IgD-negative memory B cell (primary cell): ENCODE results near the gene GXYLT1. TPM values are rescaled to one million over a fixed set of nuclear protein-coding genes. Genes with fewer than 3 reads are reported as not detected.
"Not testable (repeated sequence)": the region's sequence is repeated elsewhere in the genome, so short reads cannot be mapped to it uniquely, and the experiment has no call there.

Source experiments
- H3K27ac Mint-ChIP-seq, 3 donors: one replicate each; pipeline ENCODE4 v1.8.0; 2020 to 2022; ENCODE audit warnings: mild to moderate bottlenecking in 3 of 3, mixed read lengths in 3 of 3, moderate library complexity in 1 of 3
- H3K27me3 Mint-ChIP-seq: one replicate; pipeline ENCODE4 v1.8.0; 2021; ENCODE audit warnings: mixed read lengths
- H3K36me3 Mint-ChIP-seq: one replicate; pipeline ENCODE4 v1.8.0; 2020; ENCODE audit warnings: mild to moderate bottlenecking, mixed read lengths
- H3K4me1 Mint-ChIP-seq, 3 donors: one replicate each; pipeline ENCODE4 v1.8.0; 2020 to 2022; ENCODE audit warnings: mixed read lengths in 3 of 3, mild to moderate bottlenecking in 1 of 3
- H3K4me3 Mint-ChIP-seq, 4 donors: one replicate each; pipeline ENCODE4 v1.8.0; 2020 to 2022; ENCODE audit warnings: mild to moderate bottlenecking in 4 of 4, mixed read lengths in 4 of 4, moderate library complexity in 3 of 4
- H3K9me3 Mint-ChIP-seq, 3 donors: one replicate each; pipeline ENCODE4 v1.8.0; 2020 to 2021; ENCODE audit warnings: mixed read lengths in 3 of 3, mild to moderate bottlenecking in 1 of 3
- polyA plus RNA-seq: library from polyadenylated mRNA; unstranded; fragments of 300-500 nt; fragmentation: Illumina TruSeq; gene quantifications from one replicate; pipeline ENCODE4 v1.2.3, GENCODE V29; 2021

The GXYLT1 gene
- polyA plus RNA-seq, 1 donor from 2014 or later = 5.1 TPM

- no peaks in the 10 kb centered on the region for H3K27me3 Mint-ChIP-seq
- no peaks in the 10 kb centered on the region for H3K9me3 Mint-ChIP-seq
- peaks cover 26 to 32% (median 30%) of the 10 kb centered on the region in 3 donors for H3K4me1 Mint-ChIP-seq
- no peak overlapping the region for H3K4me3 Mint-ChIP-seq
- H3K27ac Mint-ChIP-seq = no peak overlapping the region
- no peaks in the 10 kb centered on the region for H3K36me3 Mint-ChIP-seq
These were observed 15.0 kb downstream of the GXYLT1 start for GRCh38 chr12:42129595-42130204.

GRCh38 chr12:42128888-42129287, 15.8 kb downstream of the GXYLT1 start:
- Mint-ChIP-seq H3K9me3 (no peaks in the 10 kb centered on the region), H3K27me3 (no peaks in the 10 kb centered on the region), H3K36me3 (no peaks in the 10 kb centered on the region), H3K4me1 (peaks cover 24 to 30% (median 28%) of the 10 kb centered on the region in 3 donors), H3K4me3 (no peak overlapping the region), H3K27ac (no peak overlapping the region)

GRCh38 chr12:42128327-42128726, 16.3 kb downstream of the GXYLT1 start:
- H3K9me3 Mint-ChIP-seq = no peaks in the 10 kb centered on the region
- H3K27ac Mint-ChIP-seq = peak overlapping the region in 1 of 3 donors; percentile 14
- H3K4me3 Mint-ChIP-seq = no peak overlapping the region
- H3K36me3 Mint-ChIP-seq = no peaks in the 10 kb centered on the region
- peaks cover 21 to 30% (median 26%) of the 10 kb centered on the region in 3 donors for H3K4me1 Mint-ChIP-seq
- H3K27me3 Mint-ChIP-seq = no peaks in the 10 kb centered on the region

- H3K27ac Mint-ChIP-seq = peak overlapping the region in 1 of 3 donors; percentile 19
- H3K4me3 Mint-ChIP-seq = no peak overlapping the region
- no peaks in the 10 kb centered on the region for H3K27me3 Mint-ChIP-seq
- H3K36me3 Mint-ChIP-seq = no peaks in the 10 kb centered on the region
- H3K4me1 Mint-ChIP-seq = peaks cover 18 to 29% (median 24%) of the 10 kb centered on the region in 3 donors
- no peaks in the 10 kb centered on the region for H3K9me3 Mint-ChIP-seq
These were observed 17.7 kb downstream of the GXYLT1 start for GRCh38 chr12:42126963-42127362.

GRCh38 chr12:42125388-42125767, 19.3 kb downstream of the GXYLT1 start:
- Mint-ChIP-seq H3K27ac (no peak overlapping the region), H3K4me1 (peaks cover 15 to 18% (median 16%) of the 10 kb centered on the region in 3 donors), H3K27me3 (no peaks in the 10 kb centered on the region), H3K4me3 (no peak overlapping the region), H3K36me3 (no peaks in the 10 kb centered on the region), H3K9me3 (no peaks in the 10 kb centered on the region)

- Mint-ChIP-seq H3K9me3 (no peaks in the 10 kb centered on the region), H3K36me3 (peaks cover 3% of the 10 kb centered on the region), H3K27me3 (no peaks in the 10 kb centered on the region), H3K4me1 (peaks cover 14 to 15% (median 14%) of the 10 kb centered on the region in 3 donors), H3K4me3 (no peak overlapping the region), H3K27ac (no peak overlapping the region)
These were observed 19.8 kb downstream of the GXYLT1 start for GRCh38 chr12:42124764-42125387.

- H3K27ac Mint-ChIP-seq = no peak overlapping the region
- H3K4me3 Mint-ChIP-seq = no peak overlapping the region
- H3K9me3 Mint-ChIP-seq = peaks cover 0 to 2% (median 0%) of the 10 kb centered on the region in 3 donors
- no peaks in the 10 kb centered on the region for H3K27me3 Mint-ChIP-seq
- peaks cover 13% of the 10 kb centered on the region for H3K36me3 Mint-ChIP-seq
- H3K4me1 Mint-ChIP-seq = peaks cover 7 to 10% (median 10%) of the 10 kb centered on the region in 3 donors
These were observed 25.5 kb downstream of the GXYLT1 start for GRCh38 chr12:42119085-42119633.

GRCh38 chr12:42118136-42118879, 26.4 kb downstream of the GXYLT1 start:
- no peaks in the 10 kb centered on the region for H3K27me3 Mint-ChIP-seq
- peaks cover 17% of the 10 kb centered on the region for H3K36me3 Mint-ChIP-seq
- peaks cover 7 to 12% (median 10%) of the 10 kb centered on the region in 3 donors for H3K4me1 Mint-ChIP-seq
- H3K9me3 Mint-ChIP-seq = peaks cover 0 to 3% (median 0%) of the 10 kb centered on the region in 3 donors
- no peak overlapping the region for H3K27ac Mint-ChIP-seq
- H3K4me3 Mint-ChIP-seq = no peak overlapping the region

GRCh38 chr12:42109031-42109430, 35.6 kb downstream of the GXYLT1 start:
- Mint-ChIP-seq H3K27me3 (no peaks in the 10 kb centered on the region), H3K36me3 (peaks cover 17% of the 10 kb centered on the region), H3K4me1 (peaks cover 0 to 3% (median 2%) of the 10 kb centered on the region in 3 donors), H3K27ac (no peak overlapping the region), H3K9me3 (no peaks in the 10 kb centered on the region), H3K4me3 (no peak overlapping the region)

GRCh38 chr12:42106791-42107190, 37.9 kb downstream of the GXYLT1 start:
- not testable (repeated sequence) for H3K27ac Mint-ChIP-seq, H3K9me3 Mint-ChIP-seq, H3K4me3 Mint-ChIP-seq, H3K4me1 Mint-ChIP-seq, H3K27me3 Mint-ChIP-seq
- peaks cover 10% of the 10 kb centered on the region for H3K36me3 Mint-ChIP-seq

GRCh38 chr12:42104784-42105183, 39.9 kb downstream of the GXYLT1 start:
- no peaks in the 10 kb centered on the region for H3K9me3 Mint-ChIP-seq
- no peak overlapping the region for H3K4me3 Mint-ChIP-seq
- peaks cover 0 to 3% (median 0%) of the 10 kb centered on the region in 3 donors for H3K4me1 Mint-ChIP-seq
- peak overlapping the region in 1 of 3 donors; percentile 31 for H3K27ac Mint-ChIP-seq
- no peaks in the 10 kb centered on the region for H3K27me3 Mint-ChIP-seq
- H3K36me3 Mint-ChIP-seq = peaks cover 4% of the 10 kb centered on the region

GRCh38 chr12:42104087-42104486, 40.6 kb downstream of the GXYLT1 start:
- no peaks in the 10 kb centered on the region for H3K27me3 Mint-ChIP-seq
- peaks cover 0 to 3% (median 1%) of the 10 kb centered on the region in 3 donors for H3K4me1 Mint-ChIP-seq
- no peaks in the 10 kb centered on the region for H3K9me3 Mint-ChIP-seq
- peaks cover 4% of the 10 kb centered on the region for H3K36me3 Mint-ChIP-seq
- H3K27ac Mint-ChIP-seq = no peak overlapping the region
- H3K4me3 Mint-ChIP-seq = no peak overlapping the region

- Mint-ChIP-seq H3K27ac (no peak overlapping the region), H3K9me3 (no peaks in the 10 kb centered on the region), H3K4me1 (peaks cover 2 to 10% (median 8%) of the 10 kb centered on the region in 3 donors), H3K36me3 (peaks cover 2% of the 10 kb centered on the region), H3K4me3 (no peak overlapping the region), H3K27me3 (no peaks in the 10 kb centered on the region)
These were observed 41.5 kb downstream of the GXYLT1 start for GRCh38 chr12:42103155-42103554.

GRCh38 chr12:42102720-42103119, 42.0 kb downstream of the GXYLT1 start:
- Mint-ChIP-seq H3K9me3 (no peaks in the 10 kb centered on the region), H3K27ac (no peak overlapping the region), H3K4me3 (no peak overlapping the region), H3K27me3 (no peaks in the 10 kb centered on the region), H3K36me3 (peaks cover 2% of the 10 kb centered on the region), H3K4me1 (peaks cover 6 to 13% (median 12%) of the 10 kb centered on the region in 3 donors)

GRCh38 chr12:42099433-42099832, 45.2 kb downstream of the GXYLT1 start:
- no peak overlapping the region for H3K4me3 Mint-ChIP-seq
- no peaks in the 10 kb centered on the region for H3K27me3 Mint-ChIP-seq
- no peaks in the 10 kb centered on the region for H3K9me3 Mint-ChIP-seq
- peaks cover 13 to 30% (median 24%) of the 10 kb centered on the region in 3 donors for H3K4me1 Mint-ChIP-seq
- peaks cover 2% of the 10 kb centered on the region for H3K36me3 Mint-ChIP-seq
- H3K27ac Mint-ChIP-seq = peak overlapping the region in 1 of 3 donors; percentile 89
